Liver (tissue), 4 donors: ENCODE data around the gene CARD8. TPM values are rescaled to one million over a fixed set of nuclear protein-coding genes. Genes with fewer than 3 reads are reported as not detected.

ENCODE experiments used
- polyA plus RNA-seq, 2 donors: library from polyadenylated mRNA; stranded (reverse) in 1 of 2; unstranded in 1 of 2; fragments of 200-250 nt in 1 of 2; fragments of >200 nt in 1 of 2; fragmentation: Nextera tagmentation in 1 of 2; extraction: Ambion mirVana in 1 of 2; gene quantifications; one replicate each; pipeline versions ENCODE4 v1.2.1 to v1.2.3, GENCODE V29; 2013 to 2015
- total RNA-seq, 2 donors: library from RNA; depleted of rRNA; stranded (reverse); fragments of >200 nt; gene quantifications; one replicate each; pipeline ENCODE4 v1.2.3, GENCODE V29; 2014
- donor health status: healthy.
- donor health status: healthy.
- donor health status: healthy.

Gene CARD8
- total and polyA plus RNA-seq, 4 donors = 9.4 to 36.3 (median 22.4) TPM

Other genes starting within 250 kb of the CARD8 start
- not detected for gene CABP5, start 211.8 kb downstream of the CARD8 start, total RNA-seq
- gene CABP5, start 211.8 kb downstream of the CARD8 start, polyA plus RNA-seq = not detected
- 1 to 10 TPM; 1.1 to 3.9 TPM for gene PLA2G4C, start 145.1 kb downstream of the CARD8 start, total RNA-seq
- 1 to 10 TPM; 2.3 to 5.9 TPM for gene PLA2G4C, start 145.1 kb downstream of the CARD8 start, polyA plus RNA-seq
- gene LIG1, start 85.6 kb downstream of the CARD8 start, total RNA-seq = 10 to 100 TPM in 1 of 2 donors, 1 to 10 TPM in 1; 6.3 to 61.5 TPM
- gene LIG1, start 85.6 kb downstream of the CARD8 start, polyA plus RNA-seq = 1 to 10 TPM; 6.7 to 7.5 TPM
- 1 to 10 TPM; 1.6 to 2.5 TPM for gene ZSWIM9, start 85.2 kb downstream of the CARD8 start, total RNA-seq
- 1 to 10 TPM in 1 of 2 donors, under 1 TPM in 1; 0.25 to 1.6 TPM for gene ZSWIM9, start 85.2 kb downstream of the CARD8 start, polyA plus RNA-seq
- 1 to 10 TPM in 1 of 2 donors, under 1 TPM in 1; 0.08 to 1.1 TPM for gene ZNF114, start 14.2 kb upstream of the CARD8 start, total RNA-seq
- gene ZNF114, start 14.2 kb upstream of the CARD8 start, polyA plus RNA-seq = under 1 TPM; 0.07 TPM
- gene EMP3, start 69.6 kb upstream of the CARD8 start, total RNA-seq = 10 to 100 TPM in 1 of 2 donors, 1 to 10 TPM in 1; 4.5 to 16.6 TPM
- 10 to 100 TPM; 11.3 to 12.1 TPM for gene EMP3, start 69.6 kb upstream of the CARD8 start, polyA plus RNA-seq
- gene TMEM143, start 108.0 kb upstream of the CARD8 start, total RNA-seq = 1 to 10 TPM; 3.2 to 5.4 TPM
- 10 to 100 TPM in 1 of 2 donors, 1 to 10 TPM in 1; 7.9 to 10.2 TPM for gene TMEM143, start 108.0 kb upstream of the CARD8 start, polyA plus RNA-seq
- not detected for gene SYNGR4, start 108.5 kb upstream of the CARD8 start, total RNA-seq
- under 1 TPM in 1 of 2 donors, not detected in 1; 0.09 TPM for gene SYNGR4, start 108.5 kb upstream of the CARD8 start, polyA plus RNA-seq
- gene KDELR1, start 135.6 kb upstream of the CARD8 start, total RNA-seq = 10 to 100 TPM; 32.3 to 34.9 TPM
- gene KDELR1, start 135.6 kb upstream of the CARD8 start, polyA plus RNA-seq = 10 to 100 TPM; 59.1 to 94.9 TPM
- under 1 TPM; 0.17 to 0.33 TPM for gene GRIN2D, start 137.8 kb upstream of the CARD8 start, total RNA-seq
- under 1 TPM in 1 of 2 donors, not detected in 1; 0.13 TPM for gene GRIN2D, start 137.8 kb upstream of the CARD8 start, polyA plus RNA-seq
- gene GRWD1, start 190.1 kb upstream of the CARD8 start, total RNA-seq = 10 to 100 TPM in 1 of 2 donors, 1 to 10 TPM in 1; 7.1 to 31.7 TPM
- 10 to 100 TPM; 11.1 to 19.5 TPM for gene GRWD1, start 190.1 kb upstream of the CARD8 start, polyA plus RNA-seq
- gene KCNJ14, start 199.7 kb upstream of the CARD8 start, total RNA-seq = under 1 TPM; 0.23 to 0.92 TPM
- under 1 TPM; 0.06 to 0.12 TPM for gene KCNJ14, start 199.7 kb upstream of the CARD8 start, polyA plus RNA-seq
- 10 to 100 TPM; 13.1 to 16.9 TPM for gene CYTH2, start 213.5 kb upstream of the CARD8 start, total RNA-seq
- gene CYTH2, start 213.5 kb upstream of the CARD8 start, polyA plus RNA-seq = 10 to 100 TPM; 13.0 to 13.2 TPM